Stomach (tissue), 4 donors: ENCODE data around the gene VN1R2.
"Not testable (repeated sequence)": the region's sequence is repeated elsewhere in the genome, so short reads cannot be mapped to it uniquely, and the experiment has no call there.

Experiments used
- POLR2A ChIP-seq, 4 donors: fragments of 450-650 bp; IDR thresholded peaks; one replicate each; pipeline ENCODE4 v1.6.1; 2016; ENCODE audit warnings: antibody characterized with exemption in 4 of 4, control low read depth in 2 of 4, mild to moderate bottlenecking in 1 of 4, moderate library complexity in 1 of 4
- TF ChIP-seq, protein P1 (sequence below), 7 experiments: fragments of 450-650 bp in 4 of 7; fragments of 200-600 bp in 3 of 7; sonication (generic) in 3 of 7; IDR thresholded peaks; one replicate each; pipeline ENCODE4 v1.5.1; 2016 to 2019; ENCODE audit warnings: antibody characterized with exemption in 7 of 7, control low read depth in 2 of 7, mild to moderate bottlenecking in 1 of 7

DNA sequence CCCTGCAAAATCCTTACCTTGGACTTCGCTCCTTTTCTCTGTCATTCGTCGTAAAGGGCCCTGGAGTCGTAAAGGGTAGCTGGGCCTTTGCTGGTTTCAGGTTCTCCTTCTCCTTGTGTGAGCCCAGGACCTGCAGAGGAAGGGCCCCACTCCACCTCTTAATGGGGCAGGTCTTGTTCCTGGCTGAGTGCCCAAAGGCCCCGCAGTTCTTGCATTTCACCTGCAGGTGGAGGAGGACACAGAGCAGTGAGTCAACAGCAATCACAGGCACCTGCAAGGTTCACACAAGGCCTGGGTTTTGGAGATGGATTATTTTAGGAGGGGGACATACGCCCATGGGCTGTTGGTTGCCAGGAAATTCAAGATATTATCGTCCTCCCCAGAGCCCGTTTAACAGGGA, 43.2 kb downstream of the VN1R2 start:
- TF ChIP-seq, protein P1, sequence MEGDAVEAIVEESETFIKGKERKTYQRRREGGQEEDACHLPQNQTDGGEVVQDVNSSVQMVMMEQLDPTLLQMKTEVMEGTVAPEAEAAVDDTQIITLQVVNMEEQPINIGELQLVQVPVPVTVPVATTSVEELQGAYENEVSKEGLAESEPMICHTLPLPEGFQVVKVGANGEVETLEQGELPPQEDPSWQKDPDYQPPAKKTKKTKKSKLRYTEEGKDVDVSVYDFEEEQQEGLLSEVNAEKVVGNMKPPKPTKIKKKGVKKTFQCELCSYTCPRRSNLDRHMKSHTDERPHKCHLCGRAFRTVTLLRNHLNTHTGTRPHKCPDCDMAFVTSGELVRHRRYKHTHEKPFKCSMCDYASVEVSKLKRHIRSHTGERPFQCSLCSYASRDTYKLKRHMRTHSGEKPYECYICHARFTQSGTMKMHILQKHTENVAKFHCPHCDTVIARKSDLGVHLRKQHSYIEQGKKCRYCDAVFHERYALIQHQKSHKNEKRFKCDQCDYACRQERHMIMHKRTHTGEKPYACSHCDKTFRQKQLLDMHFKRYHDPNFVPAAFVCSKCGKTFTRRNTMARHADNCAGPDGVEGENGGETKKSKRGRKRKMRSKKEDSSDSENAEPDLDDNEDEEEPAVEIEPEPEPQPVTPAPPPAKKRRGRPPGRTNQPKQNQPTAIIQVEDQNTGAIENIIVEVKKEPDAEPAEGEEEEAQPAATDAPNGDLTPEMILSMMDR (IDR thresholded peaks at IDR 0.05): not testable (repeated sequence)
- TF ChIP-seq POLR2A (IDR thresholded peaks at IDR 0.05): not testable (repeated sequence)
